Stimulated activated CD4-positive, alpha-beta T cell treated with anti-CD3 and anti-CD28 coated beads, Interleukin-4, amount 100 ng/mL, for 48 hours (primary cell): Measurements from ENCODE around the gene PPARA.
"Not testable (repeated sequence)": the region's sequence is repeated elsewhere in the genome, so short reads cannot be mapped to it uniquely, and the experiment has no call there.

Experiments
- DNase-seq, 2 donors: peaks; one replicate each; pipeline ENCODE4 v3.0.0-alpha.2; 2020; ENCODE audit warnings: low read depth in 2 of 2

PPARA gene

GRCh38 chr22:46244771-46245170, 94.4 kb downstream of the PPARA start:
- no peak for DNase-seq

DNA sequence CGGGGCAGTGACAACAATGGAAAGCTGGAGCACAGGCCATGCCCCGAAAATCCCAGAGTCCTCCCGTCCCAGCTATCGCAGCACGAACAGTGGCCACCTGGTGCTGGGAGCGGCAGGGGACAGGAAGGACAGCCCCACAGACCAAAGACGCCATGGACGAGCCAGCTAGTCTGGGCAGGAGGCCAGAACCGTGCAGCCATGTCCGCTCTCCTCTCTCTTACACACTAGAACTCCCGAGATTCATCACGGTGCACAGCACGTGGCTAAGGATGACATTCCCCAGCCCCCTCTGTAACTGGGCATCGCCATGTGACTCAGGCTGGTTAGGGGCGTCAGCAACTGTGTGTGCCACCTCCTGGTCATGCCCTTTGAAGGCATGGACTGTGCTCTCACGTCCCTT, 95.2 kb downstream of the PPARA start:
- no peak for DNase-seq

DNA sequence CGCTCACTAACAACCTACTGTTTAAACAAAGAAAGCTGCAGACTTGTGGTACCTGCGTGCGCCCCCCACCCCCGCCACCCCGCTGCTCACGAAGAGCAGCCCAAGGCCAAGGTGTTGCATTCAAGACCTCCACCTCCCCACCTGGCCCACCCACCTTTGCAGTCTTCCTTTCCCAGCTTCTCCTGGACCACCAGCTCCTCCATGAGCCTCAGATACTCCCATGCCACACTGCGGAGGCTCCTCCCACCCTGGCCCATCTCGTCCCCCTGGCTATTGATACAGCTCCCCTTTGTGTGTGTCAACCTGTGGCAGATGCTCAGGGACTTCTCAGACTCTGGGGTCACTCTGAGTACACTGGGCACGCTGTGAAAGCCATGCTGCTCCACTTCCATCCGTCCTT, 95.9 kb downstream of the PPARA start:
- DNase-seq: no peak

DNA sequence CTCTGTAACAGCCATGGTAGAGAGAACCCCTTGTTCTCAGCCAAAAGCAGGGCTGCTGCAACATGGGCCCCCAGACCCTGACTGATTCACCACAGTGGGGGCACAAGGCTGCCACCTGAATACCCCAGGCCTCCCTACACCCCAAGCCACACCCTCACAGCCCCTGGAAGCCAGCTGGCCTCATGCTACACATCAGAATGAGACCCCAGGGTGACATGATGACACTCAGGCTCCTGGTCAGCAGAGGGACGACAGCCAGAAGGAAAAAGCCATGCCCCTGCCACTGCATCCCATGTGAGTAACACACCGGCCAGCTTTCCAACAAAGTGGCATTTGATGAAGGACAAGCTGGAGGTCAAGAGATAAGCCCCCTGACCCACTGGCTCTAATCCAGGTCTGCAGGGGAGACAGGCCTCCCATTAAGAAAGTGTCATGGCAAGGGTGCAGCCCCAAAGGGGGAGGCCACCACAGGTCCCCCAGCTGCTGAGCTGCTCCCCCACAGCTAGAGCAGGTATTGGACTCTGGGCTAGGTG, 97.2 kb downstream of the PPARA start:
- no peak for DNase-seq

DNA sequence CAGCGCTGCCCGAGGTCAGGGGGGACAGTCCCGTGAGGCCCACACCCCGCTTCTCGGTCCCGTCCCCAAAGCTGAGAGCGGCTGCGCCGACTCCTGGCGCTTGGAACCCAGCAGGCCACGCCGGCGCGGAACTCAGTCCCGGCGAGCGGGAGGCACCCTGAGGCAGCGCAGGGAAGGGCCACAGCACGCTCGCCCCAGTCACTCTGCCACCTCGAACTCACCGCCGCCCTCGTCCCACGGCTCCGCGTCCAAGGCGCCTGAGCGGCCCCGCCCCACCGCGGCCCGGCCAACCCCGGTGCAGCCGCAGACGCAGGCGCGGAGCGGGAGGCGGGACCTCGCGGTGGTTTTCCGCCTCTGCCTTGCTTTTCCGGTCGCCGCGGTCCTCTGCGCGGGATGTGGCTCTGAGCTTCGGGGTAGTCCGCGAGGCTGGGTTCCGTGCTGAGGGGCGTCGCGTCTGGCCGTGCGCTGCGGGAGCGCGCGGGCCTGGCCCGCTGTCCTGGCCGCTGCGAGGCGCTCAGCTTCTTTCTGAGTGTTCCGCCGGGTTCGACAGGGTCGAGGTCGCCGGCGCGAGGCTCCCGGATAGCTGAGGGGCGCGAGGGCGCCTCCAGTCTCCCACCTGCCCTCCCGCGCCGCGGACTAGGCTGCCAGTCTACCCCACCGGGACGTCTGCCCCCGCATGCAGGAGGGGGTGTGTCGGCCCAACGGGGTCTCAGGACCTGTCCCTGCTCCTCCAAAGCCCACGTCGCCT, 99.9 kb downstream of the PPARA start, which contains the start of gene CDPF1:
TSS of gene CDPF1 (minus strand) at position 259 of the 748 bp plus-strand sequence. CDS start 2,009 bp downstream, outside the sequence.
- peak; percentile 80 to 87 for DNase-seq

DNA sequence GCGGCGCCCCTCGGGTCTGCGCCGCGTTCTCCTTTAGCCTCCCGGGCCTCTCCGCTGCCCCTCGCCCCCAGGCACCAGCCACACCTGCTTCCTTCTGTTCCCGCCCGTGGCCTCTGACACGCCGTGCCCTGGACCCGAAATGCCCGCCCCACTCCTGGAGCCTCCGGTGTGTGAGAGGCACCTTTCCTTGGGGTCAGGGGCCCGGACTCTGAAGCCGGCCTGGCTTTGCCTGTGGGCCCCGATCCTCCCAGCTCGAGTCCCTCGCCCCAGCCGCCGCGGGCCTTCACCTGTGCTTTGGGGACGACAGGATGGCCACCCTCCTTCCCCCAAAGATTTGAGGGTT, 100.4 kb downstream of the PPARA start:
- no peak for DNase-seq

DNA sequence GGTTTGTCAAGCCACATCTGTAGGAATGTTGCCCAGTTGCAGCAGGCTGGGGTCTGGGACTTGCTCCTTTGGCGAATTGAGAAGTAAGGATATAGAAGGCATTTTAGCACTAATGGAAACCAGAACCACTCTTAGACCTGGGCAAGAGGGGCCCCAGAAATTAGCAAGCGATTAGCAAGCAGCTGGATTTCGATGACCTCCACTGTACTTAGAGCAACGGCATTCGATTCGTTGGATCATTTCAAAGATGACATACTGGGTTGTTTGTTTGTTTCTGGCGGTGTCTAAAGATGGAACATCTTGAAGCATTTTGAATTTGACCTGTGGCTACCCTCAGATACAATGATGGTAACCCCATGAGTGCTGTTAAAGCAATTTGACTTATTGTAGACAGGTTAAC, 100.9 kb downstream of the PPARA start:
- no peak for DNase-seq

- DNase-seq: no peak
These were observed 101.6 kb downstream of the PPARA start for GRCh38 chr22:46251816-46252380.

DNA sequence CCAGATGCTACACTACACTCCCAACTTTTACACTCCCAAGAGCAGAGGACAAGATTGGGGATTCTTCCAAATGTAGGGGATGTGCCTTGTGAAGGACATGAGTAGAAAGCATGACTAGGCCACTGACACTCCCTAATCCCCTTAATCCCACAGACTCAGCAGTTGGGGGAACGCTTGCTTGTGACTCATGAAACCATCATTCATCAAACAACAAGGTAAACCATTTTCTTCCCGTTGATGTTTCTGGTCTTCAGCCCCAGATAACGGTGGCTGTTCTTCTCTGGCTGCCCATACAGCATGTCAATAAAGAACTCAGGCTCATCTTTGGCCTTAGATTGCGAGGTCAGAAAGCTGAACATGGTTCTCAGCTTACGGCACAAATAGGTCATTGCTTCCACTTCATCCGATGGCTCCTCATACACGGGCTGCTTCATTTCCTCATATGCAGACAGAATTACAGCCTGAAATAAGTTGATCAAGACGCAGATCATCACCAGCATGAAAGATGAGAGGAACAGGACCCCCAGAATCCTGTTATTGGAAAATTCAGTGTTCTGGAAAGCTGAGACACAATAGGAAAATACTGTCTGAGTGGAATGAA, 106.1 kb downstream of the PPARA start:
- no peak for DNase-seq

DNA sequence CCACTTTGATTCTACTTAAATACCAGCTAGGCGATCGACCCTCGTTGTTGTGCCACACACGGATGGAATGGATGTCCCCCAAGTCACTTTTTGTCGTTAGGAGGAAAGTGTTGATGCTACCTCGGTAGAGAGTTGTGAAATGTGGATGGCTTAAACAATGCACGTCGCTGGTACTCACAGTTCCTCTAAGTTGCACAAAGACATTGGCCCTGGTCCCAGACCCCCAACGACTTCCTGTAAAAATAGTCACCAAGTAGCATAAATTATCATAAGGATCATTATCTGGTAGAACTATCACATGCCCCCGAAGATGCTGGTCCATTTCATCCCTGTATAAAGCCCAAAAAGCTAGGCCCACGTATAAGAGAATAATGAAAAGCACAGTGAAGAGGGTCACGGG, 109.0 kb downstream of the PPARA start:
- no peak for DNase-seq

DNA sequence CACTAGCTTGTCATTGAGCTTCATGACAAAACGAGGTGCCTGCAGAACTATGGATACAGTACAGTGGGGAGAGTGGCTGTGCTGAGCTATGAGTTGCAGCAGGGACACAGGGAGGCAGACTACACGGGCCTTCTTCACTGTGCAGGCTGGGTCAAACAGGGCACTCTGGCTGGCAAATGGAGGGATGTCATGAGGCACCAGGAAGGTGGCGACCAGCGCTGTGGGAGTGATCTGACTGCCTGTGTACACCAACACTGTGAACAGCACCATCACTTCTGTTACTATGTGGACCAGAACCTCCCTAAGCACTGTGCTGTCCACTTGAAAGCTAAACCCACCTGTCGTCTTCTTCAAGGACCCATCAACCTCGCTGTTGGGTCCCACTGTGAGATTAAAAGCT, 109.7 kb downstream of the PPARA start:
- no peak for DNase-seq

DNA sequence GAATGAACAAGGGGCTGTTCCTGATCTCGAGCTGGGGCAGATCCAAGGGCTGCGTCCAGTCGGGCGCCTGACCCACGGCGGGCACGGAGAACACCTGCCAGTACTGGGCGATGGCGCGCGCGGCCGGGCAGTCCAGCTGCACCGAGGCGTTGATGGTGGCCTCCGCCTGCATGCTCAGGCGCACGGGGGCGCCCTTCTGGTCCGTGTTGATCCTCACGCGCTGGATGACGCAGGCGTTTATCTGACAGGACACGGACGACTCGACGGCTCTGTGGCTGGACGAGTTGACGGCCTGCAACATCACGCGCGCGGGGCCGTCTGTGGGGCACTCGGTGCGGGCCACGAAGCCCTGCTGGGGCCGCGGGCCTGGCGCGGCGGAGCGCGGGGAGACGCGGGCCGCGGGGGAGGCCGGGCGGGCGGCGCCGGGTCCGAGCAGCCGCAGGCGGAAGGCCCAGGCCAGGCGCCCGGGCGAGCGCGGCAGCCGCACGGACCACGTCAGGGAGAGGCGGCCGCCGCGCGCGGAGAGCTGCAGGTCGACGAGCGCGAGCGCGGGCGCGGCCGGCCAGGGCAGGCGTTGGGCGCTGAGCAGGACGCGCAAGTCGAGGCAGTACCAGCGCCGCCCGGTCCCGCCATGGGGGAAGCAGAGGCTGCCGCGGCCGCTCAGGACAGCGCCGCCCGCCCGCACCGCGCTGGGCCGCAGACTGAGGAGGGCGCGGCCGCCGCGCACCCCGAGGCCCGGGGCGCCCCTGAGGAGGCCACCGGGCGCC, 112.3 kb downstream of the PPARA start:
- DNase-seq: no peak

DNA sequence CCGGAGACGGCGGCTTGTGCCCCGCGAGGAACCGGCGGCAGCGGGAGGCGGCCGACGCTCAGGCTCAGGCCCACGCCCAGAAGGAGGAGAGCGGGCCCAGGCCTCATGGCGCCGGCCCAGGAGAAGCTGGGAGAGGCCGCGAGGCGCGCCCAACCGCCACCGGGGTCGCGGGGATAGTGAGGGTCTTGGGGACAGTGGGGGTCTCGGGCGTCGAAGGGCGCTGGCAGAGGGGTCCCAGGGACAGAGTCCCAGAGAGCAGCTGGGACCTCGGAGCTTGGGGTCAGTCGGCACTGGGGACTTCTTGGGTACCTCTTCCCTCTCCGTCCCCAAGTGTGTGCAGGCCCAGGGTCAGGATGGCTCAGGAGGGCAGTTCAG, 112.9 kb downstream of the PPARA start, which contains the start of gene PKDREJ:
TSS of gene PKDREJ (minus strand) at position 128 of the 375 bp plus-strand sequence. CDS start at position 107, 21 bp downstream.
- DNase-seq: no peak

- not testable (repeated sequence) for DNase-seq
These were observed 114.2 kb downstream of the PPARA start for GRCh38 chr22:46264520-46264919.

- DNase-seq: not testable (repeated sequence)
These were observed 115.3 kb downstream of the PPARA start for GRCh38 chr22:46265627-46266026.

- DNase-seq: no peak
These were observed 117.3 kb downstream of the PPARA start, which contains the start of gene TTC38 for GRCh38 chr22:46267431-46268279. Gene TTC38, plus strand, starts transcription at chr22:46268008. Its CDS starts 32 bp downstream, at chr22:46268040.

DNA sequence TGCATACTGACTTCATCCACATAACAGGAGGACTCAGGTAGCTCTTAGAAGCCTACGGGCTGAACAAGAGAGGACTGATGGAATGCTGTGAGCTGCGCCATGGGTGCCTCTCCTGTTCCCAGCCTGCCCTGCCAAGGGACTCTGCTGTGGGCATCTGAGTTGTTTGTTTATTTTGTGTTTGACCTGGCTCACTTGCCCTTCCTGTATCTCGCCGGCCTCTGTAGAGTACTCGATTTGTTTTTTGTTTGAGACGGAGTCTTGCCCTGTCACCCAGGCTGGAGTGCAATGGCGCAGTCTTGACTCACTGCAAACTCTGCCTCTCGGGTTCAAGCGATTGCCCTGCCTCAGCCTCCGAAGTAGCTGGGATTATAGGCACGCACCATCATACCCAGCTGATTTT, 119.2 kb downstream of the PPARA start:
- DNase-seq: no peak

DNA sequence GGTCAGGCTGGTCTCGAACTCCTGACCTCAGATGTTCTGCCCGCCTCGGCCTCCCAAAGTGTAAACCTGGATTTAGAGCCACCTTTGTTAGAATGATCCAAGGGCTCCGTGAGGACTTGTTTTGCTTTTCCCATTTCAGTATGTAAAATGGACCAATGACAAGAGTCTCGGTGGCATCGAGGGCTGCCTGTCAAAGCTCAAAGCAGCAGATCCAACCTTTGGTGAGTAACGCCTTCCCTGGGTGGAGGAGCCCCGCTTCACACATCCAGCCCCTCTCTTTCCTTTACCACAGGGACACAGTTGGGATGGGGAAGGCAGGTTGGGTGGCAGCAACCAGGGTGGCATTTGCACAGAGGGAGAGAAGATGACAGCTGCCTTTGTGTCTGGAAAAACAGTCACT, 121.9 kb downstream of the PPARA start:
- no peak for DNase-seq

DNA sequence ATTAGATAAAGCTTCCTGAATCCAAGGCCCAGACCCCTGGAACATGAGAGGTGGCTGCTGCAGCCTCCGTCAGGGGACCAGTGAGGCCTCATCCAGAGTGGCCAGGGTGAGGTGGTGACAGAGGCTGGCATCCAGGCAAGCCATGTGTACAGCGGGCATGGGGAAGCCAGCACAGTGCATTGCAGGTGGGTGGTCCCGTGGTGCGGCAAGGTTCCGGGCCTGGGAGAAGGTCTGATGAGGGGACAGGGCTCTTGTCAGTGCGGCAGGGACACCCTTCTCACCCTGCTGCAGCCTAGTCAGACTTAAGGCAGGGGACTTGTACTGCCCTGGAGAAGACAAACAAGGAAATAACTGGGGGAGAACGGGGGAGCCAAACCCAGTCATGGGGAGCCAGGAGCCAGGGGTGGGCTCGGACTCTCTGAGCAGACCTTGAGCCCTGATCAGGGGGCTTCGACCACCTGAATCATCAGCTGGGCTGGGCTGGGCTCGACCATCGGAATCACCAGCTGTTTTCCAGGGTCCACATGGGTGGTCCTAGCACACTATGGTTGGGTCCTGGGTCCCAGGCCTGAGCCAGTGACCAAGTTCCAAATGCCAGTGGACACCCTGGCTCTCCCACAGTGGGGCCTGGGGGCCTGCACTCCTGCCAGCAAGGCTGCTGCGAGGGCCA, 122.6 kb downstream of the PPARA start:
- no peak for DNase-seq

DNA sequence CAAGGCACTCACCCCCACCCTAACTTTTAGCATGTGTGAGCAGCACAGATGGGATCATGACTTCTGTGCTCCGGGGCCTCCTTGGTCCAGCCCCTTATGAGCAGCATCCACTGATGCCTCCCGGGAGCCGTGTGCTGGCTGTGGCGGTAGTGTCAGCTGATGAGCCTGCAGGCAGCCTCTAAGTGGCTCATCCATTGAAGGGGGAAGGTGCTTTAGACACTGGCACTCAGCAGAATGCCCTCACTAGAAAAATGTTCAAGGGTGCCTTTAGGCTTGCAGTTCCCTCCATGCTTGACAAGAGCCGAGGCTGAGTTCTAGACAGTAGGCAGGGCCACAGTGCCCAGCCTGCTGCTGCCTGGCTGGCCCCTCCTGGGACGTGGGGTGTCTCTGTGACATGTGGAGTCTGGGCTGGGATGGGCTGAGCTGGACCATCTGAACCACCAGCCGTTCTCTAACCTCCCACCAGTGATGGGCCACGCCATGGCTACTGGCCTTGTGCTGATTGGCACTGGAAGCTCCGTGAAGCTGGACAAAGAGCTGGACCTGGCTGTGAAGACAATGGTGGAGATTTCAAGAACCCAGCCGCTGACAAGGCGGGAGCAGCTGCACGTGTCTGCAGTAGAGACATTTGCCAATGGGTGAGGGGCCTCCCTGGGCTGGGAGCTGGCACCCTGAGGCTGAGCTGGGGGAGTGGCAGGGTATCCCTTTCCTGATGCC, 123.3 kb downstream of the PPARA start:
- DNase-seq: no peak
